Coronary artery (tissue), 2 donors: ENCODE results near the gene SLC38A5.

Experiments used
- DNase-seq: peaks from one replicate; pipeline ENCODE4 v3.0.0-alpha.2; 2017; ENCODE audit warnings: low spot score
- H3K27ac ChIP-seq, 2 donors: fragments of 200-600 bp; sonication (generic); one replicate each; pipeline ENCODE4 v1.5.1; 2016 to 2019
- H3K4me3 ChIP-seq: fragments of 200-600 bp; sonication (generic); 2 replicates; pipeline ENCODE4 v1.5.1; 2016; ENCODE audit warnings: mild to moderate bottlenecking, moderate library complexity
- CTCF ChIP-seq: fragments of 200-600 bp; sonication (generic); IDR thresholded peaks from one replicate; pipeline ENCODE4 v1.5.1; 2019; ENCODE audit warnings: antibody characterized with exemption

The SLC38A5 gene

GRCh38 chrX:48491809-48492208 is 21.7 kb upstream of the SLC38A5 start:
- TF ChIP-seq CTCF, result no peak
- Histone ChIP-seq H3K27ac (no peak overlapping the region), H3K4me3 (no peak overlapping the region)
- DNase-seq, result no peak

- TF ChIP-seq CTCF, result no peak
- H3K27ac ChIP-seq, result no peak overlapping the region
- no peak overlapping the region for H3K4me3 ChIP-seq
- DNase-seq, result no peak
Measured at GRCh38 chrX:48490661-48491060, 20.6 kb upstream of the SLC38A5 start.

- no peak overlapping the region for H3K27ac ChIP-seq
- TF ChIP-seq CTCF, result no peak
- DNase-seq, result no peak
Measured at GRCh38 chrX:48489892-48490291, 19.8 kb upstream of the SLC38A5 start.

GRCh38 chrX:48489296-48489695 is 19.2 kb upstream of the SLC38A5 start:
- H3K4me3 ChIP-seq, result no peak overlapping the region
- DNase-seq, result no peak
- no peak for TF ChIP-seq CTCF
- H3K27ac ChIP-seq, result no peak overlapping the region

More at GRCh38 chrX:48489892-48490291, 19.8 kb upstream of the SLC38A5 start:
- no peak overlapping the region for H3K4me3 ChIP-seq

- DNase-seq, result no peak
- Histone ChIP-seq H3K4me3 (no peak overlapping the region), H3K27ac (no peak overlapping the region)
- TF ChIP-seq CTCF, result no peak
Measured at GRCh38 chrX:48488034-48488433, 18.0 kb upstream of the SLC38A5 start.

- Histone ChIP-seq H3K27ac (no peak overlapping the region), H3K4me3 (no peak overlapping the region)
- no peak for DNase-seq
- TF ChIP-seq CTCF, result no peak
Measured at GRCh38 chrX:48487362-48487798, 17.3 kb upstream of the SLC38A5 start.

- TF ChIP-seq CTCF, result no peak
- no peak overlapping the region for H3K4me3 ChIP-seq
- H3K27ac ChIP-seq, result no peak overlapping the region
- DNase-seq, result no peak
Measured at GRCh38 chrX:48482526-48482925, 12.5 kb upstream of the SLC38A5 start.
